Endothelial cell of umbilical vein (primary cell): ENCODE measurements around the gene TMEM217. TPM values are rescaled to one million over a fixed set of nuclear protein-coding genes. Genes with fewer than 3 reads are reported as not detected.

Source experiments
- BruUV-seq: library from RNA; stranded (reverse); fragments of 400-500 nt; replicated peaks from 2 replicates; lab custom pipeline; 2021; lab: Mats Ljungman, UMichigan
- CTCF ChIA-PET: fragments of 300-600, 350-600 bp; sonication (Branson Sonifier 250); formaldehyde crosslinking; loops from one replicate; lab custom pipeline; 2021; ENCODE audit warnings: antibody characterized with exemption, inconsistent platforms; lab: Charles Lee
- POLR2A ChIA-PET: fragments of 300-600, 350-600 bp; sonication (Branson Sonifier 250); formaldehyde crosslinking; loops from one replicate; lab custom pipeline; 2021; ENCODE audit warnings: antibody characterized with exemption, inconsistent platforms; lab: Charles Lee
- DNase-seq: peaks from one replicate; pipeline ENCODE4 v3.0.0-alpha.2; 2011; ENCODE audit warnings: low read depth, low spot score
- FAIRE-seq: peaks from 2 replicates; lab custom pipeline; 2011; peaks lifted over from hg19 to GRCh38; lab: Jason Lieb, UNC
- H2AFZ ChIP-seq: 2 replicates; pipeline ENCODE4 v1.6.0; 2012; ENCODE audit warnings: low read depth, low read length, control low read depth, inconsistent platforms
- H3K27ac ChIP-seq: 2 replicates; pipeline ENCODE4 v1.5.1; 2011; ENCODE audit warnings: low read depth, mild to moderate bottlenecking, control low read depth, low read length, moderate library complexity; ENCODE audit not compliant: insufficient read depth
- H3K27me3 ChIP-seq, 2 experiments: 2 replicates each; pipeline versions ENCODE4 v1.6.0 to v1.6.1; 2011; ENCODE audit warnings: low read length in 2 of 2, mixed read lengths in 1 of 2; ENCODE audit not compliant: control insufficient read depth in 2 of 2, insufficient read depth in 2 of 2
- H3K36me3 ChIP-seq, 2 experiments: 2 replicates in 1 of 2; 3 replicates in 1 of 2; pipeline ENCODE4 v1.5.1; 2011; ENCODE audit warnings: low read length in 2 of 2, mild to moderate bottlenecking in 1 of 2, moderate library complexity in 1 of 2; ENCODE audit not compliant: control insufficient read depth in 2 of 2, insufficient read depth in 2 of 2; ENCODE audit errors: extremely low read depth in 1 of 2
- H3K4me1 ChIP-seq: 3 replicates; pipeline ENCODE4 v1.5.1; 2011; ENCODE audit warnings: mild to moderate bottlenecking, low read length; ENCODE audit not compliant: control insufficient read depth, insufficient read depth; ENCODE audit errors: extremely low read depth
- H3K4me2 ChIP-seq: 2 replicates; pipeline ENCODE4 v1.6.1; 2011; ENCODE audit warnings: low read length, control low read depth, mixed read lengths; ENCODE audit not compliant: insufficient read depth
- H3K4me3 ChIP-seq, 3 experiments: fragments of 200-600 bp in 1 of 3; sonication (generic), shearing (Covaris generic) in 1 of 3; replicated peaks in 1 of 3; 2 replicates each; pipeline ENCODE4 v1.5.1; 2011 to 2016; ENCODE audit warnings: control low read depth in 3 of 3, low read length in 3 of 3, mild to moderate bottlenecking in 2 of 3, inconsistent platforms in 1 of 3, low read depth in 1 of 3, moderate library complexity in 1 of 3; ENCODE audit not compliant: insufficient read depth in 1 of 3
- H3K79me2 ChIP-seq: 2 replicates; pipeline ENCODE4 v1.6.0; 2012; ENCODE audit warnings: low read length, inconsistent platforms; ENCODE audit not compliant: control insufficient read depth, insufficient read depth
- H3K9ac ChIP-seq: replicated peaks from 2 replicates; pipeline ENCODE3; 2011; ENCODE audit warnings: low read length, control low read depth; ENCODE audit not compliant: insufficient read depth; ENCODE audit errors: extremely low read depth
- H3K9me1 ChIP-seq: replicated peaks from 3 replicates; pipeline ENCODE4 v1.6.0; 2011; ENCODE audit warnings: mild to moderate bottlenecking, low read length; ENCODE audit not compliant: control insufficient read depth, insufficient read depth; ENCODE audit errors: extremely low read depth
- H3K9me3 ChIP-seq: replicated peaks from 2 replicates; pipeline ENCODE4 v1.5.1; 2012; ENCODE audit warnings: low read length, inconsistent platforms; ENCODE audit not compliant: control insufficient read depth, insufficient read depth
- H4K20me1 ChIP-seq: replicated peaks from 2 replicates; pipeline ENCODE3; 2011; ENCODE audit warnings: mild to moderate bottlenecking, low read length; ENCODE audit not compliant: control insufficient read depth, insufficient read depth; ENCODE audit errors: extremely low read depth
- CTCF ChIP-seq, 2 donors: IDR thresholded peaks; 1 replicate in 1 of 2; 2 replicates in 1 of 2; pipeline ENCODE4 v1.5.1; 2011; ENCODE audit warnings: low read length in 2 of 2, mild to moderate bottlenecking in 2 of 2, moderate library complexity in 2 of 2, control low read depth in 1 of 2, inconsistent platforms in 1 of 2, low read depth in 1 of 2; ENCODE audit not compliant: insufficient read depth in 1 of 2; ENCODE audit errors: extremely low read depth in 1 of 2
- EZH2 ChIP-seq: IDR thresholded peaks from 2 replicates; pipeline ENCODE4 v1.6.1; 2012; ENCODE audit warnings: borderline replicate concordance, low read depth, mild to moderate bottlenecking, moderate library complexity, low read length, inconsistent platforms; ENCODE audit not compliant: severe bottlenecking
- FOS ChIP-seq: IDR thresholded peaks from 2 replicates; pipeline ENCODE4 v1.6.1; 2011; ENCODE audit warnings: mild to moderate bottlenecking, low read length, moderate library complexity, borderline replicate concordance; ENCODE audit not compliant: insufficient read depth
- GATA2 ChIP-seq: IDR thresholded peaks from 2 replicates; pipeline ENCODE4 v1.7.0; 2011; ENCODE audit warnings: low read depth, mild to moderate bottlenecking, moderate library complexity, mixed read lengths, low read length; ENCODE audit not compliant: insufficient read length, insufficient read depth
- JUN ChIP-seq: IDR thresholded peaks from 2 replicates; pipeline ENCODE4 v1.6.1; 2011; ENCODE audit warnings: borderline replicate concordance, low read depth; ENCODE audit not compliant: insufficient read length, insufficient read depth
- MAX ChIP-seq: IDR thresholded peaks from 2 replicates; pipeline ENCODE4 v1.6.1; 2011; ENCODE audit not compliant: insufficient read depth, insufficient read length
- MYC ChIP-seq: IDR thresholded peaks from one replicate; pipeline ENCODE4 v1.6.1; 2011; ENCODE audit warnings: mild to moderate bottlenecking, low read depth, low read length
- POLR2A ChIP-seq: IDR thresholded peaks from 2 replicates; pipeline ENCODE4 v1.6.1; 2012; ENCODE audit warnings: low read depth, mild to moderate bottlenecking, control low read depth, low read length
- POLR2AphosphoS5 ChIP-seq: IDR thresholded peaks from 2 replicates; pipeline ENCODE4 v1.6.1; 2012; ENCODE audit warnings: low read depth, mild to moderate bottlenecking, control low read depth, low read length, moderate library complexity; ENCODE audit not compliant: insufficient read depth
- dilution Hi-C: fragments of 300-500 bp; cut with MboI; formaldehyde crosslinking; loops from one replicate; pipeline ENCODE4 v1.15.0; 2019; ENCODE audit warnings: low sequenced_read_pairs; ENCODE audit not compliant: extremely low pct_ligation_motif_present
- intact Hi-C: fragments of 100-400 bp; cut with micrococcal nuclease; formaldehyde crosslinking; loops from one replicate; pipeline ENCODE4 v1.10.0; 2022
- polyA plus RNA-seq, 4 experiments: library from polyadenylated mRNA; depleted of rRNA in 3 of 4; stranded (reverse) in 3 of 4; unstranded in 1 of 4; fragments of >200 nt; gene quantifications; 2 replicates each; pipeline versions ENCODE4 v1.2.1 to v1.2.3, GENCODE V29; 2011 to 2012; ENCODE audit warnings: missing spikeins in 1 of 4
- total RNA-seq: library from RNA; stranded (reverse); gene quantifications from 2 replicates; pipeline ENCODE4 v1.2.3, GENCODE V29; 2021

The TMEM217 gene
- total and polyA plus RNA-seq, 2 donors (not counting 3 experiments of a cell fraction or from before 2014, with no cell fraction given): 6.8 to 15.8 TPM

DNA sequence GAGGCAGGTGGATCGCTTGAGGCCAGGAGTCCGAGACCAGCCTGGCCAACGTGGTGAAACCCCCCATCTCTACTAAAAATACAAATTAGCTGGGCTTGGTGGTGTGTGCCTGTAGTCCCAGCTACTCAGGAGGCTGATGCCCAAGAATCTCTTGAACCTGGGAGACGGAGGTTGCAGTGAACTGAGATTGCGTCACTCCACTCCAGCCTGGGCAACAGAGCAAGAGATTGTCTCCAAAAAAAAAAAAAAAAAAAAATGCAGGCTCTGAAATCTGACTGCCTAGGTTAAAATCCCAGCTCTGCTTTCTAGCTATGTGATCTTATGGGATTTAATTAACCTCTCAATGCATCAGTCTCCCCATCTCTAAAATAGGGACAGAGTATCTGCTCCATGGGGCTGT lies 3.3 kb upstream of the TMEM217 start:
- H3K79me2 ChIP-seq: peaks cover 64% of the 10 kb centered on the region
- ChIA-PET CTCF (interaction anchor here (0.7 to 1.5 kb wide), 3 partner anchors 12 to 51 kb away, joined by 3 to 6 read pairs (median 3); no protein-coding TSS in a partner anchor), POLR2A (no interaction called here)
- no peak overlapping the region for H3K4me2 ChIP-seq
- H3K4me1 ChIP-seq: peaks cover 22% of the 10 kb centered on the region
- FAIRE-seq (peak; percentile 12), DNase-seq (no peak)
- no peaks in the 10 kb centered on the region for H3K9me1 ChIP-seq
- TF ChIP-seq MYC: no peak
- no TSS peak for BruUV-seq
- dilution Hi-C loops: no loop called here
- H4K20me1 ChIP-seq: no peaks in the 10 kb centered on the region
- no peak overlapping the region for H3K9ac ChIP-seq
- no peaks in the 10 kb centered on the region for H3K36me3 ChIP-seq
- no peak overlapping the region for H2AFZ ChIP-seq
- no peaks in the 10 kb centered on the region for H3K9me3 ChIP-seq
- H3K27me3 ChIP-seq: no peaks in the 10 kb centered on the region
- no peak overlapping the region for H3K4me3 ChIP-seq
- intact Hi-C loops: no loop called here
- H3K27ac ChIP-seq: no peak overlapping the region

DNA sequence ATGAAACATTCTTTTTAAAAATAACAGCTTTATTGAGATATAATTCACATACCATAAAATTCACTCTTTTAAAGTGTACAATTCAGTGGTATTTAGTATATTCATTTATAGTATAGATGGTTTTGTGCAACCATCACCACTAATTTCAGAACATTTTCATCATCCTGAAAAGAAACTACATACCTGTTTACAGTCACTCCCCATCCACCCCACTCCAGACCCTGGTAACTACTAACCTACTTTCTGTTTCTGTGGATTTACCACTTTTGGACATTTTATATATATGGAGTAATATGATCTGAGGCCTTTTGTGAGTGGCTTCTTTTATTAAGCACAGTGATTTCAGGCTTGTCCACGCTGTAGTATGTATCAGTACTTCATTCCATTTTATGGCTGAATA lies 2.5 kb upstream of the TMEM217 start:
- BruUV-seq: no TSS peak
- Histone ChIP-seq H3K9ac (no peak overlapping the region), H3K4me1 (peaks cover 22% of the 10 kb centered on the region), H4K20me1 (no peaks in the 10 kb centered on the region), H3K4me3 (no peak overlapping the region), H3K27ac (no peak overlapping the region), H3K9me3 (no peaks in the 10 kb centered on the region), H3K27me3 (no peaks in the 10 kb centered on the region), H3K4me2 (no peak overlapping the region), H3K79me2 (peaks cover 57% of the 10 kb centered on the region), H3K36me3 (no peaks in the 10 kb centered on the region), H3K9me1 (no peaks in the 10 kb centered on the region), H2AFZ (no peak overlapping the region)
- no peak for TF ChIP-seq POLR2A
- TF ChIP-seq GATA2: no peak
- TF ChIP-seq FOS: no peak
- TF ChIP-seq POLR2AphosphoS5: no peak
- no peak for TF ChIP-seq EZH2
- TF ChIP-seq JUN: no peak
- TF ChIP-seq CTCF (IDR thresholded peaks at IDR 0.05; ENCODE audit: extremely low read depth in 1 of 2, insufficient read depth in 1 of 2, low read depth in 1 of 2, low read length in 2 of 2): no peak
- TF ChIP-seq MYC: no peak
- no peak for TF ChIP-seq MAX
- intact Hi-C loops: no loop called here
- FAIRE-seq (peak; percentile 33), DNase-seq (no peak)
- CTCF ChIA-PET: interaction anchor here (1.5 kb wide), 1 partner anchor 50 kb away, joined by 6 read pairs; no protein-coding TSS in a partner anchor
- POLR2A ChIA-PET: no interaction called here
- dilution Hi-C loops: no loop called here
